CD4-positive, alpha-beta T cell treated with Interleukin-4 for 4 hours (primary cell): ENCODE results near the gene PIK3R6.

Experiments used
- DNase-seq: peaks from one replicate; pipeline ENCODE4 v3.0.0-alpha.2; 2020

PIK3R6 gene

GRCh38 chr17:8792646-8793045, 74.8 kb downstream of the PIK3R6 start:
- DNase-seq: no peak

GRCh38 chr17:8791910-8792270, 75.6 kb downstream of the PIK3R6 start:
- DNase-seq: no peak

GRCh38 chr17:8791248-8791909, 76.1 kb downstream of the PIK3R6 start:
- DNase-seq: no peak

GRCh38 chr17:8789743-8790142, 77.7 kb downstream of the PIK3R6 start:
- no peak for DNase-seq

DNA sequence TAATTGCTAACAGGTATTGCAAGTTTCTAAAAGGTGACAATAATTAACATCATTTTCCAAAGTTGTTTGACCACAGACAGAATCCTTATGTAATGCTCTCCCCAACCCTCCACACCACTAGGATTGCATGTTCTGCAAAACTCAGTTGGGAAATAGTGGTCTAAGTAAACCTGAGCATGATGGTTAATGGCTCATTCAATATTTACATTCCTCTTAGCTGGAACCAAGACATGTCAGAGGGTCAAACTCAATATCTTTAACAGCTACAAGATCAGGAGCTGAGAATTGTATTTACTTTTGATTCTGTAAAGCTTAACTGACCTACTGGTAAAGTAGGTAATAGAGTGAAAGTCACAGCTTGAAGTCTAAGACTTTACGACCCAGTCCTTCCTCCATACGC, 78.5 kb downstream of the PIK3R6 start:
- DNase-seq: no peak

DNA sequence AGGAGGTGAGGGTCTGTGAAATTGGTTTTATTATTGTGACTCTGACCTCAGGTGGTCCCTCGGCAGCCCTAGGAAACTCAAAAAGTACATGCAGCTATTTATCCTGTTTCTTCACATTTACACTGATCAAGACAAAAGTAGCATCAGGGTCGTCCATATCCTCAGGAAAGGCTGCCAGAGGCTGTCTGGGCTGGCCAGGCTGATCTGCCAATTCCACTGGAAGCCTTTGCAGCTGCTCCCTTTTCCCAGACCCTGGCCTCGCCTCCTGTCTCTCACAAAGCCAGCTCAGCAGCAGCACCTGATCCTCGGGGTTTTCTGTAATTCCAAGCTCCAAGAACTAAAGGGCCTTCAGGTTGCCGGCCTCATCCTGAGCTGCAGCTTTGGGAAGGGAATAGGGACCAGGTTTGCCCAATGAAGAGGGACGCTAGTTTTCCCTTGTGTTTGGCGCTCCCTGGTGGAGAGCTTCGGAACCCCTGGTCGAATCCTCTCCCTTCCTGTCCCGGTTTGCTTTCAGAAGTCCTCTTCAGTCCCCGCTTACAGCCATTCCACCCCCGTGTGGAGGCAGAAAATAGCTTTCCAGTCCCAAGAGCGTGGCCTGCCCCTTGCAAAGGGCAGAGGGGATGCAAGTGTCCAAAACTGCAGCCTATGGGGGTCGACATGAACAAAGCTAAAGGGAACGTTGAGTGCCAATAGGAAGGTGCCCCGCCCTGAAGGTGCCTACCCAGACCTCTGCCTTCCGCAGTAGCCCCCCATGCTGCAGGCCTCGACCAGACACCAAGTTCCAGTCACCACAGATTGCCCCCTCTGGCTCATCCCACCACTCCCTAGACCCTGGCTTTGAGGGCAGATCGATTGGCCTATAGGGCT, 81.7 kb downstream of the PIK3R6 start:
- peak; percentile 43 for DNase-seq

DNA sequence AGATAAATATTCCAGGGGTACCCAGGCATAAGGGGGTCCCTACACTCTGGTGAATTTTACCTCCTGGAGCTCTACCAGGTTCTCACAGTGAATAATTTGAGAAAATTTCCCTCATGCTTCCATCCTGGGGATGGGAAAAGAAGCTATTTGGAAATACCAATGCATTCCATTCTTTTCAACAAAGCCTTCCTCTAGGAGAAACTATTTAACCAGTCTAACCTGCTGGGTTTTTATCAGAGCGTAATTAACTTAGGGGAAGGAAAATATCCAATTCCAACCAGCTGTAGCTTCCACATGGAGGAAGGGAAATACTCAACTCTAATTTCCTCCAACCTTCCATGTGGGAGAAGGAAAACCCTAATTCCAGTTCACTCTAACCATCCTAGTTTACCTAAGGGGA, 85.3 kb downstream of the PIK3R6 start:
- DNase-seq: no peak

GRCh38 chr17:8781776-8782175, 85.7 kb downstream of the PIK3R6 start:
- DNase-seq: no peak

GRCh38 chr17:8776881-8777280, 90.6 kb downstream of the PIK3R6 start:
- no peak for DNase-seq

- no peak for DNase-seq
Observed at GRCh38 chr17:8776248-8776647, 91.2 kb downstream of the PIK3R6 start.

- DNase-seq: no peak
Observed at GRCh38 chr17:8766731-8767130, 100.7 kb downstream of the PIK3R6 start.

- no peak for DNase-seq
Observed at GRCh38 chr17:8762012-8762411, 105.5 kb downstream of the PIK3R6 start.

GRCh38 chr17:8758137-8758596, 109.3 kb downstream of the PIK3R6 start, which contains the start of gene SPDYE4:
Gene SPDYE4 (minus strand): TSS chr17:8758546. CDS start chr17:8758382, 164 bp downstream.
- no peak for DNase-seq

- no peak for DNase-seq
Observed at GRCh38 chr17:8757189-8757588, 110.3 kb downstream of the PIK3R6 start.

DNA sequence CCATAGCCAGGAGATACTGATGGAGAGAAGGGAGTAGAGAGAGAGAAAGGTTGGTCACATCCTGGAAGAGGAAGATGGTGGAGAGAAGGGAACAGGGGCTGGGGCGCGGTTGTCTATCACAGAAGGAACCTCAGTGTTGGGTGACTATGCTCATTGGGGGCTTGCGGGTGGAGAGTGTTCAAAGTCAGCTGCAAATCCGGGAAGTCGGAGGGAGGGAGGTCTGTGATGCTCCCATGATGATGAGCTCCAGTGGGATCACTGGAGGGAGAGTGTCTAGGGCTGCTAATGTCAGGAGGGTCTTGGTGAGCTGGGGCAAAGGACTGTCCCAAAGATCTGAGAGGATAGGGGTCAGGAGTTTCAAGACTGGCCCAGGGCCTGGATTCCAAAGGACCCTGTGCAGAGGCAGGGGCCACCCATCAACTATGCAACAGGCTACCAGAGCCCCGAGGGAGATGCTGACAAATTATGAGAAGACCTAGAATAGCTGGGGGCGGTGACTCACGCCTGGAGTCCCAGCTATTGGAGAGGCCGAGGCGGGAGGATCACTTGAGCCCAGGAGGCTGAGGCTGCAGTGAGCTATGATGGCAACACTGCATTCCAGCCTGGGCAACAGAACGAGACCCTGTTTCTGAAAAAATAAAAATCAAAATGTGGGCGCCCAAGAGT, 111.8 kb downstream of the PIK3R6 start:
- DNase-seq: no peak

GRCh38 chr17:8754890-8755289, 112.6 kb downstream of the PIK3R6 start:
- no peak for DNase-seq

- DNase-seq: no peak
Observed at GRCh38 chr17:8753976-8754440, 113.5 kb downstream of the PIK3R6 start.

DNA sequence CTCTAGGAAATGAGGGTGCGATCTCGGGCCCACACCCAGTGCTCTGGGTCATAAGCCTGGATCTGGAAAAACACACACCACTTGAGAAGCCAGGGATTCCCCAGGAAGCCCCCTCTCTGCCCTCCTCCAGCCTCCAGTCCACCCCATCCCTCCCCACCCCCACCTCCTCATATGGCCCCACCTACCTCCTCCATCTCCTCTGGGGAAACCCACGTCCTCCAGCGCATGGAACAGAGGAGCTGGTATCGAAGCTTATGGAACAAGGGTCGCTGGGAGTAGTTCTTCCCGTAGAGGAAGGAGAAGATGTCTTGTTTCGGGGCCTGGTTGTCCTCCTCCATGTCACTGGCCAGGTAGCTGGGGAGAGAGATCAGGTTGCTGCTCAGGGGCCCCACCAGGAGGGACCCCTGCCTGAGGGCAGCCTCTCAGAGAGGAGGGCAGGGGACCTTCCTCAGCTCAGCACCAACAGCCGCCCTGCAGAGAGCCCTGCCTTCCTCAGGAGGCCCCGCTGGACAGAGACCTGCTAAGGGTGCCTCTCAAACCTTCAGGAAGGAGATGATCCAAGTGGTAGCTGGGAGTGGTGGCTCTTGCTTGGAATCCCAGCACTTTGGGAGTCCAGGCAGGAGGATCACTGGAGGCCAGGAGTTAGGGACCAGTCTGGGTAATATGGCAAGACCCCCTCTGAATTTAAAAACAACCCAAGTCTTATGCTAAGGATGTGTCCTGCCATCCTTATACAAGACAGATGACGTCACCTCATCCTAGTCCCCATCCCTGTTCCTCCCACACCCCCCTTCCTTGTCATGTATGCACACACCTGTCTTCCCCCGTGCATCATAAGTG, 114.1 kb downstream of the PIK3R6 start:
- no peak for DNase-seq
